Loucy (cell line): ENCODE measurements around the gene SCGB2A2.

Source experiments
- H2AFZ ChIP-seq: fragments of 200-600 bp; sonication (generic); 2 replicates; pipeline ENCODE4 v1.6.0; 2016; ENCODE audit warnings: antibody characterized with exemption, mild to moderate bottlenecking, low read length, moderate library complexity
- H3F3A ChIP-seq: fragments of 200-600 bp; 2 replicates; pipeline ENCODE4 v1.6.0; 2016; ENCODE audit warnings: antibody characterized with exemption, low read depth, mild to moderate bottlenecking
- H3K27me3 ChIP-seq: fragments of 200-600 bp; sonication (generic); 2 replicates; pipeline ENCODE4 v1.6.1; 2014; ENCODE audit warnings: low read length, mild to moderate bottlenecking; ENCODE audit not compliant: insufficient read depth, poor library complexity, severe bottlenecking
- H3K36me3 ChIP-seq: fragments of 200-600 bp; sonication (generic); 2 replicates; pipeline ENCODE4 v1.6.1; 2016; ENCODE audit warnings: low read length; ENCODE audit not compliant: insufficient read depth
- H3K4me1 ChIP-seq: fragments of 200-600 bp; sonication (generic); 2 replicates; pipeline ENCODE4 v1.5.1; 2014; ENCODE audit warnings: low read length, mild to moderate bottlenecking; ENCODE audit not compliant: insufficient read depth, poor library complexity, severe bottlenecking
- H3K4me2 ChIP-seq: fragments of 200-600 bp; sonication (generic); 2 replicates; pipeline ENCODE4 v1.6.0; 2014; ENCODE audit warnings: antibody characterized with exemption, low read length, low read depth, mild to moderate bottlenecking; ENCODE audit not compliant: poor library complexity, severe bottlenecking
- H3K4me3 ChIP-seq: fragments of 200-600 bp; sonication (generic); 2 replicates; pipeline ENCODE4 v1.5.1; 2014; ENCODE audit warnings: low read length, mild to moderate bottlenecking, mixed read lengths; ENCODE audit not compliant: poor library complexity, severe bottlenecking
- H3K79me2 ChIP-seq: fragments of 200-600 bp; sonication (generic); 2 replicates; pipeline ENCODE4 v1.6.1; 2014; ENCODE audit warnings: low read length; ENCODE audit not compliant: insufficient read depth
- H3K9ac ChIP-seq: fragments of 200-600 bp; sonication (generic); 2 replicates; pipeline ENCODE4 v1.6.0; 2014; ENCODE audit warnings: mild to moderate bottlenecking, low read depth, low read length, moderate library complexity; ENCODE audit not compliant: poor library complexity, severe bottlenecking
- H3K9me2 ChIP-seq: fragments of 200-600 bp; sonication (generic); replicated peaks from 2 replicates; pipeline ENCODE4 v1.6.1; 2016; ENCODE audit warnings: low read depth, low read length, mixed read lengths
- H3K9me3 ChIP-seq: fragments of 200-600 bp; sonication (generic); 2 replicates; pipeline ENCODE4 v1.6.1; 2014; ENCODE audit warnings: mild to moderate bottlenecking, antibody characterized with exemption, low read length, low read depth; ENCODE audit not compliant: insufficient read depth
- H4K20me1 ChIP-seq: fragments of 200-600 bp; sonication (generic); 2 replicates; pipeline ENCODE4 v1.6.0; 2014; ENCODE audit warnings: antibody characterized with exemption, low read length, mild to moderate bottlenecking; ENCODE audit not compliant: insufficient read depth, poor library complexity, severe bottlenecking
- EZH2phosphoT487 ChIP-seq: fragments of 200-600 bp; IDR thresholded peaks from 2 replicates; pipeline ENCODE4 v1.6.1; 2018; ENCODE audit warnings: antibody characterized with exemption, mild to moderate bottlenecking, moderate library complexity, borderline replicate concordance
- TF ChIP-seq, protein P1 (sequence below): fragments of 200-600 bp; sonication (generic); conservative IDR thresholded peaks from 2 replicates; pipeline ENCODE4 v1.5.1; 2014; ENCODE audit warnings: mild to moderate bottlenecking, antibody characterized with exemption, low read length

The SCGB2A2 gene

GRCh38 chr11:62269654-62270278, at the start of gene SCGB2A2:
SCGB2A2 (plus strand) TSS chr11:62270158; CDS start chr11:62270217, 59 bp downstream.
- no peaks in the 10 kb centered on the region for H3K9me3 ChIP-seq
- no peaks in the 10 kb centered on the region for H3K27me3 ChIP-seq
- no peaks in the 10 kb centered on the region for H3F3A ChIP-seq
- no peak within 1 kb of the TSS for H3K4me3 ChIP-seq
- H4K20me1 ChIP-seq, result no peaks in the 10 kb centered on the region
- no peak within 1 kb of the TSS for H3K4me2 ChIP-seq
- no peak for TF ChIP-seq EZH2phosphoT487
- TF ChIP-seq, protein P1, sequence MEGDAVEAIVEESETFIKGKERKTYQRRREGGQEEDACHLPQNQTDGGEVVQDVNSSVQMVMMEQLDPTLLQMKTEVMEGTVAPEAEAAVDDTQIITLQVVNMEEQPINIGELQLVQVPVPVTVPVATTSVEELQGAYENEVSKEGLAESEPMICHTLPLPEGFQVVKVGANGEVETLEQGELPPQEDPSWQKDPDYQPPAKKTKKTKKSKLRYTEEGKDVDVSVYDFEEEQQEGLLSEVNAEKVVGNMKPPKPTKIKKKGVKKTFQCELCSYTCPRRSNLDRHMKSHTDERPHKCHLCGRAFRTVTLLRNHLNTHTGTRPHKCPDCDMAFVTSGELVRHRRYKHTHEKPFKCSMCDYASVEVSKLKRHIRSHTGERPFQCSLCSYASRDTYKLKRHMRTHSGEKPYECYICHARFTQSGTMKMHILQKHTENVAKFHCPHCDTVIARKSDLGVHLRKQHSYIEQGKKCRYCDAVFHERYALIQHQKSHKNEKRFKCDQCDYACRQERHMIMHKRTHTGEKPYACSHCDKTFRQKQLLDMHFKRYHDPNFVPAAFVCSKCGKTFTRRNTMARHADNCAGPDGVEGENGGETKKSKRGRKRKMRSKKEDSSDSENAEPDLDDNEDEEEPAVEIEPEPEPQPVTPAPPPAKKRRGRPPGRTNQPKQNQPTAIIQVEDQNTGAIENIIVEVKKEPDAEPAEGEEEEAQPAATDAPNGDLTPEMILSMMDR, result peak; percentile 43; the same call in 1 of the 2 replicates
- H3K9ac ChIP-seq, result no peak within 1 kb of the TSS
- no peaks in the 10 kb centered on the region for H3K36me3 ChIP-seq
- no peaks in the 10 kb centered on the region for H3K4me1 ChIP-seq
- no peaks in the 10 kb centered on the region for H3K79me2 ChIP-seq
- no peak within 1 kb of the TSS for H2AFZ ChIP-seq
- H3K9me2 ChIP-seq, result no peaks in the 10 kb centered on the region

DNA sequence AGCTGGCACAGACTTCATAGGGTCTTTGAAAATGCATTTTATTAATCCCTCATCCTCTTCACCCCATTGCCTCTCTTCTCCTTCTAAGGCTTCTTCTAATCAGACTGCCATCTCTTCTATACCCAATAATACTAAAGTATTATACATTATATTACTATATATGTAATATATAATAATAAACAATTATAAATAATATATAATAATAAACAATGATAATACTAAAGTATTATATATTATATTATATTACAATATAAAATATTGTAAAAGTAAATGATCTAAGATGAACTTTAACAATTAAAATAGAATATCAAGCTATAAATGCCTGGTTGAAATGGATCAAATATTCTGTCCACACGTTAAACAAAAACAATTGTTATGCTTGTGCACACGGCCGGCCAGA, 48.5 kb upstream of the SCGB2A2 start:
- no peaks in the 10 kb centered on the region for H3K79me2 ChIP-seq
- no peak overlapping the region for H3K4me3 ChIP-seq
- no peak overlapping the region for H3K4me2 ChIP-seq
- no peaks in the 10 kb centered on the region for H3K4me1 ChIP-seq
- no peaks in the 10 kb centered on the region for H4K20me1 ChIP-seq
- H3K27me3 ChIP-seq, result no peaks in the 10 kb centered on the region
- no peaks in the 10 kb centered on the region for H3K36me3 ChIP-seq
- H3K9me2 ChIP-seq, result no peaks in the 10 kb centered on the region
- no peak overlapping the region for H3K9ac ChIP-seq
- H2AFZ ChIP-seq, result no peak overlapping the region
- no peaks in the 10 kb centered on the region; the same call in 1 of the 2 replicates for H3K9me3 ChIP-seq
- no peak for TF ChIP-seq EZH2phosphoT487
- TF ChIP-seq, protein P1, result no peak
- no peaks in the 10 kb centered on the region for H3F3A ChIP-seq

- Histone ChIP-seq H3F3A (no peaks in the 10 kb centered on the region), H4K20me1 (no peaks in the 10 kb centered on the region), H3K9ac (no peak overlapping the region), H3K9me3 (no peaks in the 10 kb centered on the region; the same call in 1 of the 2 replicates), H3K9me2 (no peaks in the 10 kb centered on the region), H3K4me2 (no peak overlapping the region), H3K4me3 (no peak overlapping the region), H2AFZ (no peak overlapping the region), H3K36me3 (no peaks in the 10 kb centered on the region), H3K4me1 (no peaks in the 10 kb centered on the region), H3K27me3 (no peaks in the 10 kb centered on the region), H3K79me2 (no peaks in the 10 kb centered on the region)
- TF ChIP-seq EZH2phosphoT487, result no peak
- TF ChIP-seq, protein P1, result no peak
Measured at GRCh38 chr11:62223095-62223494, 46.9 kb upstream of the SCGB2A2 start.
